Body of pancreas (tissue), 4 donors: ENCODE measurements around the gene SOX8. TPM values are rescaled to one million over a fixed set of nuclear protein-coding genes. Genes with fewer than 3 reads are reported as not detected.

ENCODE experiments used
- ATAC-seq: fragments of 150-250 bp; one replicate; pipeline ENCODE4 v1.9.1; 2016
- DNase-seq, 4 donors: peaks; one replicate each; pipeline ENCODE4 v3.0.0-alpha.2; 2019
- H3K27ac ChIP-seq, 4 donors: fragments of 200-600 bp; sonication (generic); 1 replicate in 3 of 4; 2 replicates in 1 of 4; pipeline versions ENCODE4 v1.5.1 to v1.6.1; 2016 to 2019; ENCODE audit warnings: mild to moderate bottlenecking in 1 of 4, mixed read lengths in 1 of 4, moderate library complexity in 1 of 4
- H3K27me3 ChIP-seq, 2 donors: fragments of 200-600 bp; sonication (generic); one replicate each; pipeline ENCODE4 v1.6.0; 2016; ENCODE audit warnings: mild to moderate bottlenecking in 1 of 2
- H3K36me3 ChIP-seq, 2 donors: fragments of 200-600 bp; sonication (generic); replicated peaks in 1 of 2; 2 replicates each; pipeline ENCODE4 v1.5.1; 2016; ENCODE audit warnings: low read depth in 2 of 2; ENCODE audit not compliant: insufficient read depth in 1 of 2
- H3K4me1 ChIP-seq: fragments of 200-600 bp; sonication (generic); one replicate; pipeline ENCODE4 v1.6.0; 2016
- H3K4me3 ChIP-seq, 2 donors: fragments of 200-600 bp; sonication (generic); 1 replicate in 1 of 2; 2 replicates in 1 of 2; pipeline ENCODE4 v1.5.1; 2016 to 2019
- H3K9me3 ChIP-seq, 3 donors: fragments of 200-600 bp; sonication (generic); 1 replicate in 2 of 3; 2 replicates in 1 of 3; pipeline ENCODE4 v1.5.1; 2016
- POLR2A ChIP-seq, 3 donors: fragments of 450-650 bp; IDR thresholded peaks; one replicate each; pipeline ENCODE4 v1.6.1; 2016; ENCODE audit warnings: antibody characterized with exemption in 3 of 3, mild to moderate bottlenecking in 2 of 3
- WGBS, 2 donors: methylation state at CpG; one replicate each; pipeline ENCODE4 v1.1.5; 2017; 5-methylcytosine and 5-hydroxymethylcytosine counted together
- intact Hi-C: fragments of 100-400 bp; cut with DNase I; formaldehyde crosslinking; loops from one replicate; pipeline ENCODE4 v1.15.1; 2023
- total RNA-seq, 2 donors: library from RNA; depleted of rRNA; stranded (reverse); fragments of >200 nt; gene quantifications; one replicate each; pipeline ENCODE4 v1.1.0, GENCODE V29; 2016
- TF ChIP-seq, protein P1 (sequence below), 7 experiments: fragments of 450-650 bp in 4 of 7; fragments of 200-600 bp in 3 of 7; sonication (generic) in 3 of 7; IDR thresholded peaks; one replicate each; pipeline ENCODE4 v1.5.1; 2016 to 2019; ENCODE audit warnings: antibody characterized with exemption in 7 of 7

The SOX8 gene
- total RNA-seq, 2 donors from 2014 or later = 2.6 to 3.3 TPM

DNA sequence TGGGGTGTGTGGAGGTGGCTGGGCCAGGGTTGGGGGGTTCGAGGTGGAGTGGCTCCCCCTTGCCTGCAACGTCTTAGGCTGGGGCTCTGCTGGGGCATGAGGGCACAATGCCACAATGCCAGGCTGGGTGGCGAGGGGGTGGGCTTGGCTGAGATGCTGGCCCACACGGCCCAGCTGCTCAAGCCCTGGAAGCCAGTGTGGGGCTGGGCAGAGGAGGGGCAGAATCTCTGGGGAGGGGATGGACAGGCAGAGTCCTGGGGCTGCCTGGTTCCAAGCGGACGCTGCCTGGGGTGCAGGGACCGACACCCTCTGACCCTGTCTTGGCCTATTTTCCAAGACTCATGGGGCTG lies 53.5 kb downstream of the SOX8 start:
- intact Hi-C loops = no loop called here
- H3K27ac ChIP-seq = no peak overlapping the region
- no peak for ATAC-seq
- H3K4me3 ChIP-seq = no peak overlapping the region
- H3K27me3 ChIP-seq = no peaks in the 10 kb centered on the region
- DNase-seq = no peak
- no peaks in the 10 kb centered on the region for H3K9me3 ChIP-seq
- WGBS, 2 donors = 70 to 81% methylated on average over 5 to 7 of the region's 7 CpGs
- H3K36me3 ChIP-seq = no peaks in the 10 kb centered on the region
- no peak for TF ChIP-seq POLR2A (IDR thresholded peaks at IDR 0.05)
- TF ChIP-seq, protein P1, sequence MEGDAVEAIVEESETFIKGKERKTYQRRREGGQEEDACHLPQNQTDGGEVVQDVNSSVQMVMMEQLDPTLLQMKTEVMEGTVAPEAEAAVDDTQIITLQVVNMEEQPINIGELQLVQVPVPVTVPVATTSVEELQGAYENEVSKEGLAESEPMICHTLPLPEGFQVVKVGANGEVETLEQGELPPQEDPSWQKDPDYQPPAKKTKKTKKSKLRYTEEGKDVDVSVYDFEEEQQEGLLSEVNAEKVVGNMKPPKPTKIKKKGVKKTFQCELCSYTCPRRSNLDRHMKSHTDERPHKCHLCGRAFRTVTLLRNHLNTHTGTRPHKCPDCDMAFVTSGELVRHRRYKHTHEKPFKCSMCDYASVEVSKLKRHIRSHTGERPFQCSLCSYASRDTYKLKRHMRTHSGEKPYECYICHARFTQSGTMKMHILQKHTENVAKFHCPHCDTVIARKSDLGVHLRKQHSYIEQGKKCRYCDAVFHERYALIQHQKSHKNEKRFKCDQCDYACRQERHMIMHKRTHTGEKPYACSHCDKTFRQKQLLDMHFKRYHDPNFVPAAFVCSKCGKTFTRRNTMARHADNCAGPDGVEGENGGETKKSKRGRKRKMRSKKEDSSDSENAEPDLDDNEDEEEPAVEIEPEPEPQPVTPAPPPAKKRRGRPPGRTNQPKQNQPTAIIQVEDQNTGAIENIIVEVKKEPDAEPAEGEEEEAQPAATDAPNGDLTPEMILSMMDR (IDR thresholded peaks at IDR 0.05) = no peak
- H3K4me1 ChIP-seq = peaks cover 9% of the 10 kb centered on the region

DNA sequence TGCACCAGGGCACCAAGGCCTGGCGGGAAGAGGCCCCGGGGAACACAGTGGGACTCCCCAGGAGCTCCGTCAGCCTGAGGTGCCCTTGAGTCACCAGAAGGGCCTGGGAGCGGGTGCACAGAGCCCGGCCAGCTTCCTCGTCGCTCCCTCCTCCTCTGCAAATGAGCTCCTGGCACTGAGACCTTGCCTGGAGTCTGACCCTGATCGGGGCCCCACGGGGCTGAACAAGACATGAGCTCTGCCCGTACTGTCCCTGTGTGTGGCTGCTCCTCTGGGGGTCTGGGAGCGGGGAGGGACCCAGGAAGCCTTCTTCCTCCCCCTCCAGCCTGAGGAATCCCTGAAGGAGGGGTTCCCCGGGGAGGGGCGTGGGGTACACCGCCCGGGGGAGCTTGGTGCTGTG lies 54.6 kb downstream of the SOX8 start:
- Histone ChIP-seq H3K27ac (no peak overlapping the region), H3K9me3 (no peaks in the 10 kb centered on the region), H3K36me3 (no peaks in the 10 kb centered on the region), H3K4me1 (no peaks in the 10 kb centered on the region), H3K27me3 (no peaks in the 10 kb centered on the region), H3K4me3 (no peak overlapping the region)
- WGBS, 2 donors = 4 to 37% methylated on average over 4 to 10 of the region's 15 CpGs
- no peak for TF ChIP-seq POLR2A (IDR thresholded peaks at IDR 0.05)
- TF ChIP-seq, protein P1 (IDR thresholded peaks at IDR 0.05) = no peak
- ATAC-seq (no peak), DNase-seq (no peak)
- intact Hi-C loops = no loop called here

Other genes with a start within 250 kb of the SOX8 start
- 10 to 100 TPM; 25.4 to 26.4 TPM for gene CIAO3, start 240.8 kb upstream of the SOX8 start, total RNA-seq
- 1 to 10 TPM in 1 of 2 donors, not detected in 1; 2.1 TPM for gene MSLN, start 221.0 kb upstream of the SOX8 start, total RNA-seq
- gene RPUSD1, start 193.4 kb upstream of the SOX8 start, total RNA-seq = 10 to 100 TPM; 19.7 to 31.3 TPM
- gene CHTF18, start 193.2 kb upstream of the SOX8 start, total RNA-seq = 10 to 100 TPM in 1 of 2 donors, 1 to 10 TPM in 1; 7.5 to 14.5 TPM
- gene GNG13, start 181.0 kb upstream of the SOX8 start, total RNA-seq = not detected
- gene LMF1, start 10.8 kb upstream of the SOX8 start, total RNA-seq = 10 to 100 TPM; 15.8 to 20.1 TPM
- 1 to 10 TPM in 1 of 2 donors, not detected in 1; 2.3 TPM for gene SSTR5, start 91.0 kb downstream of the SOX8 start, total RNA-seq
- not detected for gene C1QTNF8, start 114.5 kb downstream of the SOX8 start, total RNA-seq
- 10 to 100 TPM in 1 of 2 donors, 1 to 10 TPM in 1; 7.3 to 15.2 TPM for gene CACNA1H, start 171.3 kb downstream of the SOX8 start, total RNA-seq
- gene TPSG1, start 243.5 kb downstream of the SOX8 start, total RNA-seq = not detected
- gene TPSB2, start 248.4 kb downstream of the SOX8 start, total RNA-seq = 10 to 100 TPM in 1 of 2 donors, 1 to 10 TPM in 1; 4.4 to 21.8 TPM